HG03565 (cell line): ENCODE measurements around the gene PPFIA4.

Source experiments
- ATAC-seq: cut with Tn5 transposase; IDR thresholded peaks from one replicate; pipeline ENCODE4 v1.9.1; 2021; ENCODE audit warnings: mild to moderate bottlenecking, moderate library complexity; ENCODE audit not compliant: unreplicated experiment

The PPFIA4 gene

GRCh38 chr1:203039609-203040512, 13.6 kb downstream of the PPFIA4 start:
- ATAC-seq = no peak

GRCh38 chr1:203040513-203041275, 14.4 kb downstream of the PPFIA4 start:
- no peak for ATAC-seq

DNA sequence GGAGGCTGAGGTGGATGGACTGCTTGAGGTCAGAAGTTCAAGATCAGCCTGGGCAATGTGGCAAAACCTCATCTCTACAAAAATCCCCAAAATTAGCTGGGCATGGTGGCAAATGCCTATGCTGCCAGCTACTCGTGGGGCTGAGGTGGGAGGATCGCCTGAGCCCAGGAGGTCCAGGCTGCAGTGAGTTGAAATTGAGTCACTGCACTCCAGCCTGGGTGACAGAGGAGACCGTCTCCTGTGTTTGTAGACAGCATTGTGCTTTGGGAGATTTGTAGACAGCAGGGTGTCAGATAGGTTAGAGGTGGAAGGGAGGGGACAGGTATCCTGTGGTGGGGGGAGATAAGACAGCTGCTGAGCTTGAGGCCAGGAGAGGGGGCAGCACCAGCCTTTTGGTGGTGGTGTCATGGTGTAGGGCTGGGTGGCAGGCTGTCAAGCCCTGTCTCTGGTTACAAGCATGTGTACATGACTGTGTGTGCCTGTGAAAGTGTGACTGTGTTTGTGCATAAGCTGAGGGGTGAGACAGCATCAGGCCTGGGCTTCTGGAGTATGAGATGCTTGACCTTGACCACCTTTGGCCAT, 15.2 kb downstream of the PPFIA4 start:
- ATAC-seq = no peak

DNA sequence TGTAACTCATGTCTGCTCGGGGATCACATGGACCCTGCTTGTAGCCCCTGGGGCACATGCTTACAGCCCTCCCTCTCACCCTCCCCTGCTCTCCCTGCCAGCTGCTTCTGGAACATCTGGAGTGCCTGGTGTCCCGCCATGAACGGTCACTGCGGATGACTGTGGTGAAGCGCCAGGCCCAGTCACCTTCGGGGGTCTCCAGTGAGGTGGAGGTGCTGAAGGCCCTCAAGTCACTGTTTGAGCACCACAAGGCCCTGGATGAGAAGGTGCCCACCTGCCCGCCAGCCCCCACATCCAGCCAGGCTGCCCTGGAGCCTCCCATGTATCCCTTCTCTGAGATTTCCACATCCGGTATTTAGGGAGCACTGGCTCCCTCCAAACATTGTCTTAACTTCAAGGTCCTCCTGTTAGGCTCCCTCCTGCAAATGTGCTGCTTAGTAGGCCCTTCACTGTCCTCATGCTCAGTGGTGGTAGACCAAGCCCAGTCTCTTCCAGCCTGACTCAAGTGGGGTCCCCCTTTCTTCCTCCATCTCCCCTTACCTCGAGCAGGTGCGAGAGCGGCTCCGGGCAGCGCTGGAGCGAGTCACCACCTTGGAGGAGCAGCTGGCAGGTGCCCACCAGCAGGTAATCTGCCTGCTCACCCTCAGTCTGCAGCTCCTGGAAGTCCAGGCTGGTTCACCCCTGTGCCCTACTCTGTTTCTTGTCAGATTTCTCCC, 17.7 kb downstream of the PPFIA4 start:
- no peak for ATAC-seq

DNA sequence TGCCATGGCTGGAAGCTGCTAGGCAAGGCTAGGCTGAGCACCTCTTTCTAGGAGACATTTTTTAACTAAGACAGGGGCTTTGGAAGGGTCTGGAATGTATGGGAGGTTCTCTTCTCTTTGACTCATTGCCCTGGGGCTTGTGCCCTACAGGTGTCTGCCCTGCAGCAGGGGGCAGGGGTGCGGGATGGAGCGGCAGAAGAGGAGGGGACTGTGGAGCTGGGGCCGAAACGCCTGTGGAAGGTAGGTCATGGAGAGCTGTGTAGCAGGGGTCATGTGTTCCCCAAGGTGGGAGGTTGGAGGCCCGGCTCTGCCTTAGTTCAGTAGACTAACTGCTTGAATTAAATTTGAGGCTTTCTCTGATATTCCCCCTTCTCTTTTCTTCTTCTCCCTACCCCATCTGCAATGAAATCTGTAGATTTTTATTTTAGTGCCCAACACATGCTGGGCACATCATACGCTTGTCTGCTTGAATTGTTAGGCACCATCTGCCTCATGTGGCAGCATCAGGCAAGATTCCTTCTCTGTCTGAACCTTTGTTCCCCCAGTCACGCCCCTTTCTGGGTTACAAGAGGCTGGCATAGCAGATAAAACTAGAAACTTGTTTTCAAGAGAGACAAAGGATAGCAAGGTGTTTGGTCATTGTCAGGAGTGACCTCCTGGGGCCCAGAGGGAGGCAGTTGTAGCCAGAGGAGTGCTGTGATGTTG, 18.4 kb downstream of the PPFIA4 start:
- ATAC-seq = no peak

- ATAC-seq = no peak
Observed at GRCh38 chr1:203045336-203045735, 19.0 kb downstream of the PPFIA4 start.

- ATAC-seq = no peak
Observed at GRCh38 chr1:203045821-203046594, 19.7 kb downstream of the PPFIA4 start.

DNA sequence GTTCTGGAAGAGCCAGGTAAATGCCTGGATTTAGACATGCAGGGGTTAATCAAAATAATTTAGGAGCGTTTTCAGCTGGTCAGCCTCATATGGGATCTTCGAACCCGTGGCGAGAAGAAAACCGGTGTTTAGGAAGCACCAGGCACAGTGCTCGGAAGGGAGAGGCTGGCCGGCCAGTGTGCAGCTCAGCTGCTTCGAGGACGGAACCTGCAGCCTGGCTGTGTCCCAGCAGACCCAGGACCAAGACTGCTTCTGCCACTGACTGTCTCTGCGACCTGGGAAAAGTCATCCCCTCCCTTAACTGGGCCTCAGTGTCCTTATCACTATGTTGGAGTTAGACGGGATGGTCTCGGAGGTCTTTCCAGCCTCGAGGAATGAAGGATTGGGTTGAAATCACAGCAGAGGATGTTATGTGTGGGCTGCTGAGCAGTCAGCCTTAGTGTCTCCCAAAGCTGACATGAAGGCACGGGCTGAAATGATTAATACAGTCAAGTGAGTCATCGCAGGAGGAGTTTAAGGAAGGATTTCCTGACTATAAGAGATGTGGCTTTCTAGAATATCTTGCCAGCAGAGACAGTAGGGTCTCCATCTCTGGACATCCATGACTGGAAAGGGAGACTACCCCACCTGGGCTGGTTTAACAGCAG, 20.8 kb downstream of the PPFIA4 start:
- ATAC-seq = no peak

- no peak for ATAC-seq
Observed at GRCh38 chr1:203048086-203048485, 21.8 kb downstream of the PPFIA4 start.

- ATAC-seq = no peak
Observed at GRCh38 chr1:203048555-203049051, 22.3 kb downstream of the PPFIA4 start.

DNA sequence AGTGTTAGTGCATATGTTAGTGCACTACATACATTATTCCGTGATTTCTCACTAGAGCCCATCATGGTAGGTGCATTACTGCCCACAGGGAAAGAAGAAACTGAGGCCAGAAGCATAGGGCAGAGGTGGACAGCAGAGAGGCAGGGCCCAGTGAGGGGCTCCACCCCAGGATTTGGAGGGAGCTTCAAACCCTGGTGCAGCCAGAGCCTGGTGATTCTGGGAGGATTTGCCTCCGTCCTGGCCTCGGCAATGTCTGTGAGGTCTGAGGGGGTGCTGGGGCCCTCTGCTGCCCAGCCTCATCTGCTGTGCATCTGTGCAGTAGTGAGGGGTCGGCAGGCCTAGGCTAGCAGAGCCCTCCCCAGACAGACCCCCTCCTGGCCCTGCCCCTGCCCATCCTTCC, 22.8 kb downstream of the PPFIA4 start:
- ATAC-seq = no peak

DNA sequence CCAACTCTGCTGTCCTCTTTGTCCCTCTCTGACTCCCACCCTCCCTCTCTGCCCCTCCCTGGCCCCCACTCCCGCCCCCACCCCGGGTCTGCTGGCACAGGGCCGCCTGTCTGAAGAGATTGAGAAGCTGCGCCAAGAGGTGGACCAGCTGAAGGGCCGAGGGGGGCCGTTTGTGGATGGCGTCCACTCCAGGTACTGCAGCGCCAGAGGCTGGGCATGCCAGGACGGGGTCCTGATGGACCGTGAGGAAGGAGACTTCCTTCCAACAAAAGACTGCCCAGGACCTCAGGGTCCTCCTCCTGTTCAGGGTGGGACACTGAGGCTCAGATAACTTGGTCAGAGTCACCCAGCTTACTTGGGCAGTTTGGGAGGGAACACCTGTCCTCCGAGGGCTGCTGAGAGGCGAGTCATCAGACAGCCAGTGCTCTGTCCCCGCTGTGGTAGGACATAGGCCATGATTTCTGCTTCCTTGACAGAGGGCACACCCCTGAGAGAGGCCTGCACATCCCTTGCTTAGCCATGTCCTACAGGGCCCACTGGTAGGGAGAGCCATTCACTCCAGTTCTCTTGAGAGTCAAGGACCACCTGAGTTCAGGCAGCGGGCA, 23.4 kb downstream of the PPFIA4 start:
- no peak for ATAC-seq

DNA sequence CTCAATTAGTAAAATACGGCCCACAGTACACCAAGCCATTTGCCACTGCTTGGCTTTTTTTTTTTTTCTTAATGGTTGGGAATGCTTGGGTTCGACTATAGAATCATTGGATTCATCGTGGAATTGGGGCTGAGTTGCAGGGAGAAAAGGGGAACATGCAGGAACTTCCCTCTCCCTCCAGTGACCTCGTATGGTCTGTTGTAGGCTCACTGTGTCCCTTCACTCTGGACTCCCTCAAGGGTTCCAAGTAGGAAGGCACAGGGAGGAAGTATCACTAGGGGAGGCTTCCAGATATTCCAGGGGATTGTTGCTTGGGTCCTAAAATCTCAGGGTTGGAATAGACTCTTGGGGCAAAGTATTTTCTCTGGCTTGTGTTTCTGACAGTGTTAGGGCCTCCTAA, 24.5 kb downstream of the PPFIA4 start:
- no peak for ATAC-seq

DNA sequence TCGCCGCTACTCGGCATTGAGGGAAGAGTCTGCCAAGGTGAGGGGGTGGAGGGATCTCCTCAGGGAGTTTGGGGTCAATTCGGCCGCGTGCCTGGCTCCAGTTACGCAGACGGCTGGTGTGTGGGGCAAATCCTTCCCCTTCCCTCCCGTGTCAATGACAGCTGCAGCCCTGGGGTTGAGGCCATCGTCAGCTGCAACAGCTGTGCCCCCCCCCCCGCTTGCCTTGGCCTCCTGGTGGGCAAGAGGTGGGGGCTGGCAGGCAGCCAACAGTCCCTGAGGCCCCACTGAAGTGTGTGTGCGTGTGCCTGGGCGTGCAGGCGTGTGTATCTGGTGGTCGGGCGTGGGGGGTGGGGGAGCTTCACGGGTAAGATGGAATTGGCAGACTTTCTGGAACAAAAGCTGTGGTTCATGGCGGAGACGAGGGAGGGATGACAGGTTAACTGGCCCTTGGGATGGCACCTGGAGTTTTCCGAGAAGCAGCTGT, 25.6 kb downstream of the PPFIA4 start:
- ATAC-seq = no peak

- no peak for ATAC-seq
Observed at GRCh38 chr1:203052601-203053000, 26.3 kb downstream of the PPFIA4 start.

GRCh38 chr1:203054184-203054583, 27.9 kb downstream of the PPFIA4 start:
- ATAC-seq = no peak

DNA sequence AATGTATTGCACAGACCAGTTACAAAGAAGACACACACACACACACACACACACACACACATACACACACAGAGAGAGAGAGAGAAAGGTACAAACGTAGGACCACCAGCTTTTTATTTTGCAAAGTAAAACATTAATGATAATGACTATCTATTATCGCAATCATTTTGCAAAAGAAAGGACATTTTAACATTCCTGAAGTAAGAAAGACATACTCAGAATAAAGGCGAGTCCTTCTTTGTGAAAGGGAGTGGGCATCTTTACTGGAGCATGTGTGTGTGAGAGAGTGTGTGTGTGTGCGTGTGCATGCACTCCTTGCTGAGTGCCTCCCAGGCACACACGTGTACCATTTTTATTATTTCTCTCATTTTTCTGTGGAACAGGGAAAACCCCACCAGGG, 28.4 kb downstream of the PPFIA4 start:
- ATAC-seq = no peak

GRCh38 chr1:203055161-203055799, 29.0 kb downstream of the PPFIA4 start:
- no peak for ATAC-seq
